Measurements from ENCODE around the gene NFKB1.

Gene NFKB1

GRCh38 chr4:102553982-102554381, 52.8 kb downstream of the NFKB1 start:
- Histone ChIP-seq H3F3A (ENCODE audit: insufficient read depth, low read length) (no peaks in the 10 kb centered on the region), H3K79me2 (ENCODE audit: insufficient read depth, low read length) (no peaks in the 10 kb centered on the region), H4K20me1 (ENCODE audit: insufficient read depth, low read length) (no peaks in the 10 kb centered on the region), H2AFZ (ENCODE audit: low read length) (no peak overlapping the region), H3K4me1 (ENCODE audit: insufficient read depth, low read length, severe bottlenecking) (peaks cover 12% of the 10 kb centered on the region), H3K9me3 (ENCODE audit: low read length) (no peaks in the 10 kb centered on the region), H3K9ac (ENCODE audit: low read length) (no peak overlapping the region), H3K36me3 (ENCODE audit: insufficient read depth, low read length) (peaks cover 13% of the 10 kb centered on the region; the same call in 1 of the 2 replicates), H3K27ac (ENCODE audit: low read depth, low read length, poor library complexity, severe bottlenecking) (no peak overlapping the region), H3K9me2 (ENCODE audit: low read depth, low read length) (no peaks in the 10 kb centered on the region), H3K4me2 (ENCODE audit: low read length) (no peak overlapping the region), H3K4me3 (ENCODE audit: low read depth, low read length, poor library complexity, severe bottlenecking) (no peak overlapping the region), H3K27me3 (ENCODE audit: insufficient read depth, low read length) (no peaks in the 10 kb centered on the region)
- TF ChIP-seq CTCF (IDR thresholded peaks at IDR 0.05; ENCODE audit: low read length) (no peak), EZH2 (IDR thresholded peaks at IDR 0.05; ENCODE audit: borderline replicate concordance, low read length) (no peak)

- Histone ChIP-seq H2AFZ (ENCODE audit: low read length) (no peak overlapping the region), H3K4me1 (ENCODE audit: insufficient read depth, low read length, severe bottlenecking) (peaks cover 12% of the 10 kb centered on the region), H3F3A (ENCODE audit: insufficient read depth, low read length) (no peaks in the 10 kb centered on the region), H3K27ac (ENCODE audit: low read depth, low read length, poor library complexity, severe bottlenecking) (no peak overlapping the region), H3K36me3 (ENCODE audit: insufficient read depth, low read length) (peaks cover 13% of the 10 kb centered on the region; the same call in 1 of the 2 replicates), H3K9me2 (ENCODE audit: low read depth, low read length) (no peaks in the 10 kb centered on the region), H3K9me3 (ENCODE audit: low read length) (no peaks in the 10 kb centered on the region), H3K4me2 (ENCODE audit: low read length) (no peak overlapping the region), H3K79me2 (ENCODE audit: insufficient read depth, low read length) (no peaks in the 10 kb centered on the region), H3K9ac (ENCODE audit: low read length) (no peak overlapping the region), H3K27me3 (ENCODE audit: insufficient read depth, low read length) (no peaks in the 10 kb centered on the region), H4K20me1 (ENCODE audit: insufficient read depth, low read length) (no peaks in the 10 kb centered on the region), H3K4me3 (ENCODE audit: low read depth, low read length, poor library complexity, severe bottlenecking) (no peak overlapping the region)
- TF ChIP-seq CTCF (IDR thresholded peaks at IDR 0.05; ENCODE audit: low read length), result no peak
- TF ChIP-seq EZH2 (IDR thresholded peaks at IDR 0.05; ENCODE audit: borderline replicate concordance, low read length), result no peak
Observed at GRCh38 chr4:102554482-102554881, 53.3 kb downstream of the NFKB1 start.

- Histone ChIP-seq H3K9me3 (ENCODE audit: low read length) (no peaks in the 10 kb centered on the region), H3K36me3 (ENCODE audit: insufficient read depth, low read length) (peaks cover 13% of the 10 kb centered on the region; the same call in 1 of the 2 replicates), H3K27me3 (ENCODE audit: insufficient read depth, low read length) (no peaks in the 10 kb centered on the region), H3K9me2 (ENCODE audit: low read depth, low read length) (no peaks in the 10 kb centered on the region), H3K9ac (ENCODE audit: low read length) (no peak overlapping the region), H3K79me2 (ENCODE audit: insufficient read depth, low read length) (no peaks in the 10 kb centered on the region), H3K27ac (ENCODE audit: low read depth, low read length, poor library complexity, severe bottlenecking) (no peak overlapping the region), H2AFZ (ENCODE audit: low read length) (no peak overlapping the region), H3K4me1 (ENCODE audit: insufficient read depth, low read length, severe bottlenecking) (peaks cover 12% of the 10 kb centered on the region), H3F3A (ENCODE audit: insufficient read depth, low read length) (no peaks in the 10 kb centered on the region), H3K4me3 (ENCODE audit: low read depth, low read length, poor library complexity, severe bottlenecking) (no peak overlapping the region), H4K20me1 (ENCODE audit: insufficient read depth, low read length) (no peaks in the 10 kb centered on the region), H3K4me2 (ENCODE audit: low read length) (no peak overlapping the region)
- TF ChIP-seq EZH2 (IDR thresholded peaks at IDR 0.05; ENCODE audit: borderline replicate concordance, low read length), result no peak
- no peak for TF ChIP-seq CTCF (IDR thresholded peaks at IDR 0.05; ENCODE audit: low read length)
Observed at GRCh38 chr4:102554992-102555391, 53.8 kb downstream of the NFKB1 start.
